GM18505 (cell line): ENCODE measurements around the gene TPM2.

Source experiments
- ATAC-seq: cut with Tn5 transposase; IDR thresholded peaks from one replicate; pipeline ENCODE4 v1.9.1; 2021; ENCODE audit not compliant: unreplicated experiment
- POLR2A ChIP-seq: IDR thresholded peaks from 4 replicates; pipeline ENCODE4 v1.6.1; 2011; ENCODE audit warnings: borderline replicate concordance; ENCODE audit not compliant: insufficient read depth, insufficient read length; ENCODE audit errors: extremely low read depth

The TPM2 gene

DNA sequence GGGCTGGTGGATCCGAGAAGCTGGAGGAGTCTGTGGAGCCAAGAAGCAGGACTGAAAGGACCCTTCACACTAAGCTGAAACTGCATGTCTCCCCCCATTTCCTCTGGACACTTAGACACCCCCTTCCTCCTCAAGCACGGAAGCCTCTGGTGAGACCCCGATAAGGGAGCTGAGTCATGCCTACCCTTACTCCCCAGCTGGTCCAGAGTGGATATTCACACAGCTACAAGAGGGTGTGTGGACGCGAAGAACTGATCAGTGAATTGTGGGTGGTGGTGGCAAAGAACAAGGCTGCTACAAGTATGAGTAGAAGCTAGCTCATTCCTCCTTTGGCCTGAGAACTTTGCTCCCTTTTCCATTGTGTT, 37.9 kb upstream of the TPM2 start:
- TF ChIP-seq POLR2A, result no peak
- ATAC-seq, result no peak

DNA sequence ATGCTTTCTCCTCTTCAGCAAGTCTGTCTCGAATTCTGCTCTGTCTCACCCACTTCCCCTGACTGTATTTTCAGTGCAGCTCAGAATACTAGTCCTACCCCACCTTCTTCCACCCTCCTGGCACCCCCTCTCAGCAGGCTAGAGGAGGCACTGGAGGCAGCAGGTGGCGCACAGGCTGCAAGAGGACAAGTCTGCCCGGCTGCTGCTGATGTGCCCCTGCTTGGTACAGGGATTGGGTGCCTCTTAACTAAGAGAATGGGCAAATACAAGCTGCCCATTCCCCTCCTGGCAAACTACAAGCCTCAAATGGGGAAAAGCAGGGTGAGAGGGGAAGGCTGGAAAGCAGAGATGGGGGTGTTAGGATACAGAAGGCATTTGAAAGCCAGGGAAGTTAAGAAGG, 37.2 kb upstream of the TPM2 start:
- TF ChIP-seq POLR2A, result no peak
- ATAC-seq, result no peak

DNA sequence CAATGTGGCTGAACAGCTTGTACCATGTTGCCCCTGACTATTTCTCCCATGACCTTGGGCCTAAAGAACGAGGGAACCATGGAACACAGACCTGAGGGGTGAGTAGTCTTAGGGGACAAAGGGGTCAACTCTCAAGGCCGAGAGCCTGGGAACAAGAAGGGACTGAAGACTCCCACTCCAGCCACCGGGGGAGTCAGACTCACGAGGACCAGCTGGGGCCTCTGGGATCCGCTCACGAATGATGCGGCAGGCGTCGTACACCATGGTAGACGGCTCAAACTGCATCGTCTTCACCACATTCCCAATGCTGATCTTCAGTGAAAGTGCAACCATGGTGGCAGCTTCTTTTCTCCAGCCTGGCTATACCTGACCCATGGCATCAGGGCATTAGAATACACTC, 35.6 kb upstream of the TPM2 start:
- TF ChIP-seq POLR2A, result no peak
- no peak for ATAC-seq

DNA sequence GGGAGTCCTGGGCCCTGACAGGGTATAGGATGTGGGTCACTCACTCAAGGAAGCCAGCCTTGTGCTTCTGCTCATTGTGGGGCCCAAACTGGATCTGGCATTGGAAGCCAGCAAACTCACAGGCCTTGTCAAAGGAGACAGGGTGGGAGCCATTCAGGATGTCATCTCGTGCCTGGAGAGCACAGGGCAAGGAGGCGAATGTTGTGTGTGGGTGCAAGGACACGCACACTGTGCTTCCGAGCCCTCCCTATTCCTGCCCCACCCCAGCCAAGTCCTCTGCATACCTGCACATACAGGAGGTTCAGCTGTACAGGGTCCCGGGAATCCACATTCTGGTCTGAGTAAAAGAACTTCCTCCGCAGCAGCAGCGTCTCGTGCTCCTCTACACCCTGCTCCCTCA, 34.2 kb upstream of the TPM2 start:
- TF ChIP-seq POLR2A, result no peak
- no peak for ATAC-seq

DNA sequence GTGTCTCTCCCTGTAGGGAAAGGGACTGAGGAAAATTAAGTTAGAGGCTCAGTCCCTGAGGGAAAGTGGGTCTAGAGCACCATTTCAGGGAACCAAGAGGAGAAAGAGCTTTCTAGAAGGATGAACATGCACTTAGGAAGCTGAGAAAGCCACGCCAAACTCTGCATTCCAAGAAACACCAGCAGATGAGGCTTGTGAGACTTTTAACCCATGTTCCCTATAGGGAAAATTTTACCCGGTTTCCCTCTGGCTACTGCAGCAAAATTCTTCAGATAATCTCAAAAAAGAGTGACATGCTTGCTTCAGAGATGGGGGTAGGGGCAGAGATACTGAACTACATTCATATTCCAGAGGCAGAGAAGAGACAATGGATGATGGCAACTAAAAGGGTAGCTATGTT, 33.7 kb upstream of the TPM2 start:
- no peak for ATAC-seq

DNA sequence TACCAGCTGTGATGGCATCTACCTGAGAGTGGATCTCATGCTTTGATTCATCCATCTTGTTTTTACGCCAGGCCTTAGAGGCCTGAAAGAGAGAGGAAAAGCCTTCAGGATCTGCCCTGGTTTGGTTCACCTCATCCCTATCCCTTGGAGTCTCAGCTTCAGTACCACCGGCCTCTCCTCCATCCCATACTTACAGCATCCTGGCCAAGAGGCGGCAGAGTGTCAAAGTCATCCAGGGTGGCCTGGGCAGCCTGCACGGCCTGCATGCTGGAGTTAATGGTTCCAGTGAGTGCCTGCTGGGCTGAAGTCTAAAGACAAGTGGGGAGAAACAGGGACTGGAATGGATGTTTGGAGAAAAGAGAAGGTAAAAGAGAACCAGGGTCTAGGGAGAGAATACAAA, 29.8 kb upstream of the TPM2 start:
- TF ChIP-seq POLR2A, result no peak
- ATAC-seq, result no peak

More for the DNA sequence above, 33.7 kb upstream of the TPM2 start:
- TF ChIP-seq POLR2A, result no peak

DNA sequence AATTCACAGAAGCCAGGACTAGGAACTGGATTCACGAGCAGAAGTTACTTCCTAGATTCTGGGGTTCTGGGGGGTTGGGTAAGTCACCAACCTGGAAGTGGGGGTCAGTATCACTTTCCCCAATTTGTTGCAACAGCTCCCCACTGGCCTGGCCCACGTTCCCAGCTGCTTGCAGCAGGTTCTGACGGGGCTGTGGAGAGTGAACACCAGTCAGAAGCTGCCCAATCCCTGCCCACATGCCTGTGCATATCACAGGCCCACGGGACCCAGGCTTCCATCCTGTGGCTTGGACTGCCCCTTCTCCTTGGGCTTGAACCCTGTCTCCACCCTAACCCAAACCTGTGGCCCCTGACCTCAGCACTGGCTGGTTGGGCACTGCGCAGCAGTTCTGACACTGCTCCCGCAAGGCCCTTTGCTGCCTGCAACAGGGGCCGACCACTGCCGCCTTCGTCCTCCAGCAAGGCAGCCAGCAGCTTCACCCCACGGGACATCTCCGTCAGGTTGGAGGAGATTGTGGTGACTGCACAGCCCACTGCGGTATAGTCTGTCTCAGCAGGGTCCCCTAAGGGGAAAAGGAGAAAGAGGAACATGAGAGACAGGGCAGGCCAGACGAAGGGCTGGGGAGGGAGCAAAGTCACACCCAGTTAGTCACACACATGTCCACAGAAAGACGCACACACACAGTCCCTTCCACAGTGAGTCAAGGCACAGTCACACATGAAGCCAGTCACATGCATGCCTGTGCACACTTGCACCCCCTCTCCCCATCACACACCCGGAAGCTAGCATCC, 29.2 kb upstream of the TPM2 start:
- no peak for ATAC-seq
- no peak for TF ChIP-seq POLR2A

DNA sequence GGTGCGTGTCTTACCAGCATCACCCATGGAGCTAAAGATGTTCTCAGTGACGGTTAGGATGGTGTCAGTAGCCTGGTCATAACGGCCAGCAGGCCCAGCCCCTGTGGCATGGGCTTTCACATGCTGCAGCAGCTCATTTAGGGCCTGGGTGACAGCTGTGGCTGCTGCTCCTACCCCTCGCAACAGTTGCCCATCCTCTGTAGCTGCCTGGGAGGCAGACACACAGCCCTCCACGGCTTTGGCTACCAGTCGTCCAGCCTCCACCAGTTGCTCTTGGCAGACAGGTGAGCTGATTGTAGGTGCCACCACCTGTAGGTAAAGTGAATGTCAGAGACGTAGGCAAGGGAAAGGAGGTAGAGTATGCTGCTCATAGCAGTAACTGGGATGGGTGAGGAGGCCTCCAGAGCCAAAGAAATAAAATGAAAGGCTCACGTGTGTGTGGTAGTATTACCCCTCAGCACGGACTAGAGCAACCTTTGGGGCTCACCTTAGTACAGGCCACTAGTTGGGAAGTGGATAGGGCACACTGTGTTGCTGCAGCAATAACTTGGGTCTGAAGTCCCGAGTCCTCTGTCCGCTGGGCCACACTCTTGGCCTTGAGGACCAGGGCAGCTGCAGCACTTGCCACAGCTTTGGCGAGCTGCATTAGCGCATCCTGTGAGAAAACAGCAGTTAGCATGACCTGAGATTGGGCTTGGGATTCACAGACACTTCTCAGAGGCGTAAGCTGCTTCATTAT, 27.6 kb upstream of the TPM2 start:
- ATAC-seq, result no peak
- TF ChIP-seq POLR2A, result no peak

DNA sequence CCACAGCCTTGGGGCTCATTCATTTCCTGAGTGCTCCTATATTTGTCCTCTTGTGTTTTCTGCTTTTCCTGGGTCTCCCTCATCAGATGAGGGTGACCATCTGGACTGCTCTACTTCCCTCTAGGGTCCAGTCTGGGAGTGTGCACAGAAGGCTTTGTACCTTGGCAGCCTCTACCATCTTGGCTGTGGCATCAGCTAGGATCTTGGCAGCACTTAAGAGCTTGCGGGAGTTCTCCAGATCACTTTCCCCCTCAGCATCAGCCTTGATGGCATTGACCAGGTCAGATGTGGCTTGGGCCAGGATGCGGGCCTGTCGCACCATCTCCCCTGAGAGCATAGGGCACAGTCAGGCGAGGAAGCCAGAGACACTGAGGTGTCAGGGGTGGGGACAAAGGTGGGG, 26.5 kb upstream of the TPM2 start:
- ATAC-seq, result no peak

DNA sequence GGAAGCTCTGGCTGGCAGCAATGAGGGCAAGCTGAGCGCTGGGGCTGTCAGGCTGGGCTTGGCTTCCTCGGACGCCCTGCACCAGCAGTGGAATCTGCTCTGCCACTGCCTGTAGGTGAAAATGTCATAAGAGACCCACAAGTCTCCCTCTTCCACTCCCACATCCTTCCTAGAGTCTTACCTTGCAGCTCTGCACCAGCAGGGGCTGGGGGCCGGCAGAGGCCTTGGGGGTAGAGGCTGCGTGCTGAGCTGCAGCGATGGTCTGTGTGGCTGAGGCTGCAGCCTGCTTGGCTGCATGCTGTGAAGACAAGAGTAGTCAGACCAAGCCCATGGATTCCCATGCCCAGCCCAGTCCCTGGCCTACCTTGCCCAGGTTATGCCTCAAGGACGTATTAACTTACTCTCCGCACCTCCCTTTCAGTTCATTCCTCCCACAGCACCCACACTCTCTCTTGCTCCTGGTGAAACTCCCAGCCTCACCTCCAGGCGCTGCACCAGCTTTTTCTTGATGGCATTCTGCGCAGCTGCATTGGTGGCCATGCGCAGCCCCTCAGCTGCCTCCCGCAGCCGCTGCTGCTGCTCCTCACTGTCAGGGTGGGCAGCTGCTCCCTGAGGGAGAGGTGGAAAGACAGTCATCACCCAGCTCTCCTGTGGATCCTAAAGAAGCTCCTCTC, 25.0 kb upstream of the TPM2 start:
- no peak for ATAC-seq
- no peak for TF ChIP-seq POLR2A

More for the DNA sequence above, 26.5 kb upstream of the TPM2 start:
- TF ChIP-seq POLR2A, result no peak

DNA sequence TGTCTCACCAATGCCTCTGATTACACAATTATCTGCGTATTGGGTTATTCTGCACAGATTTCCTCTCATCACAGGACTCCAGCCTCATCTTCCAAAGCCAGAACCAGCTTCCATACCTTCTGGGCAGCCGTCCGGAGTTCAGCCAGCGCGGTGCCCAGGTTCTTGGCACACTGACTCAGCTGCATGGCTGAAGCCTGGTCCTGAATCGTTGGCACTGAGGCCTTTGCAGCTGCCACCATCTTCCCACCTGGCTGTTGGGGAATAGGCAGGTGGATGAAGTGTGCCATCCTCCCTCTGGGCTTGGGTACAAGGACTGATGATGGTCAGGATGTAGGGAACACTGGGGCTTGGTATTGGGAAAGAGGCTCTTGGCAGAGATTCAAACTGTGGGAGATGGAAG, 24.4 kb upstream of the TPM2 start:
- no peak for ATAC-seq
- no peak for TF ChIP-seq POLR2A

DNA sequence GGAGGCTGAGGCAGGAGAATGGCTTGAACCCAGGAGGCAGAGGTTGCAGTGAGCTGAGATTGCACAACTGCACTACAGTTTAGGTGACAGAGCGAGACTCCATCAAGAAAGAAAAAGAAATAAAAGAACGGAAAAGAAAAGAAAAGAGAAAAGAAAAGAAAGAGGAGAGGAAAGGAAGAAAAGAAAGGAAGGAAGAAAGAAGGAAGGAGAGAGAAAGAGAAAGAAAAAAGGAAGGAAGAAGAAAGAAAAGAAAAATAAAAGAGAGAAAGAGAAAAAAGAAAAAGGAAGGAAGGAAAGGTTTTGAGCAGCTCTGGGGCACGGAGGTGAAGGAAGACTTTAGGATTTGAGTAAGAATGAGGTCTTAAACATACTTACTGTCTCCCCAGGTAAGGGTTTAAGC, 23.9 kb upstream of the TPM2 start:
- no peak for TF ChIP-seq POLR2A

DNA sequence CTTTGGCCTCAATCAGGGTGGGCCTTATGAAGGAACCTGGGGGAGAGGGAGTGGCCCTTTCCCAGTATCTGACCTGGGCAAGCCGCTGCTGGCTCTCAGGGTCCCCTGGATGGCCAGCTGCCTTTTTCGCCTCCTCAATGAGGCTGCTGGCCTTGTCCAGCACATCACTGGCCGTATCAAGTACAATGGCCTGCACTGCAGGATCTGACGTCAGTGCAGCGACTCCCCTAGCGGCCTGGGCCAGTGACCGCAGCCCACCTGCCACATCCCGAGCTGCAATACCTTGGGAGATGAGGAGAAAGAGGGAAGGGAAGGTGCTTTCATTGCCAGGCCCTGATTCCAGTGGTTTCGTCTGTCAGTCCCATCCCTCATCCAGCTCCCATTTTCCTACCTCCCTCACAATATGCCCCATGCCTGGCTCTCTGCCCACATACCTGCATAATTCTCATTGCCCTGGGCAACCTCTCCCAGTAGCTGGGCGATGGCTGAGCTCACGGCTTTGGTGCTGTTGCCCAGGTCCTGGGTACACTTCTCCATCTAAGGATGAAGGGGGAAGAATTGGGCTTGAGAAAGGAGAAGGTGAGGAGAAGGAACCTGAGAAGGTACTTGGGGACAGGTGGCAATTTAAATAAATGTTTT, 23.2 kb upstream of the TPM2 start:
- no peak for ATAC-seq
- no peak for TF ChIP-seq POLR2A

More for the DNA sequence above, 23.9 kb upstream of the TPM2 start:
- no peak for ATAC-seq
